Caco-2 (cell line): ENCODE data around the gene JPH3. TPM values are rescaled to one million over a fixed set of nuclear protein-coding genes. Genes with fewer than 3 reads are reported as not detected.

ENCODE experiments used
- BruUV-seq: library from RNA; stranded (reverse); fragments of 400-500 nt; replicated peaks from 2 replicates; lab custom pipeline; 2021; lab: Mats Ljungman, UMichigan
- CTCF ChIA-PET: fragments of 300-600 bp; sonication (Branson Sonifier 250); formaldehyde crosslinking; loops from one replicate; lab custom pipeline; 2022; ENCODE audit warnings: antibody characterized with exemption; lab: Charles Lee
- POLR2A ChIA-PET: fragments of 300-600 bp; sonication (Branson Sonifier 250); formaldehyde crosslinking; loops from one replicate; lab custom pipeline; 2022; ENCODE audit warnings: antibody characterized with exemption; lab: Charles Lee
- DNase-seq, 2 experiments: peaks; one replicate each; pipeline versions ENCODE4 v3.0.0 to v3.0.0-alpha.2; 2020 to 2022
- H3K27me3 ChIP-seq: replicated peaks from 2 replicates; pipeline ENCODE4 v1.6.0; 2011; ENCODE audit warnings: low read length; ENCODE audit not compliant: control insufficient read depth, insufficient read depth
- H3K36me3 ChIP-seq: 2 replicates; pipeline ENCODE4 v1.5.1; 2011; ENCODE audit warnings: low read length; ENCODE audit not compliant: control insufficient read depth, insufficient read depth
- H3K4me1 ChIP-seq: fragments of 250-450 bp; sonication (Bioruptor Pico); 2 replicates; pipeline ENCODE4 v1.5.1; 2020; ENCODE audit warnings: mild to moderate bottlenecking
- H3K4me3 ChIP-seq: 2 replicates; pipeline ENCODE4 v1.5.1; 2011; ENCODE audit warnings: low read depth, mild to moderate bottlenecking, control low read depth, low read length
- H3K9me3 ChIP-seq: fragments of 250-450 bp; sonication (Bioruptor Pico); 2 replicates; pipeline ENCODE4 v1.5.1; 2020; ENCODE audit warnings: mild to moderate bottlenecking, moderate library complexity
- H3K27ac Mint-ChIP-seq: one replicate; pipeline ENCODE4 v1.8.0; 2022; ENCODE audit warnings: mixed read lengths; ENCODE audit not compliant: unreplicated experiment
- H3K27me3 Mint-ChIP-seq: one replicate; pipeline ENCODE4 v1.8.0; 2022; ENCODE audit warnings: mixed read lengths; ENCODE audit not compliant: insufficient read depth, unreplicated experiment
- H3K36me3 Mint-ChIP-seq: one replicate; pipeline ENCODE4 v1.8.0; 2022; ENCODE audit warnings: mild to moderate bottlenecking, mixed read lengths; ENCODE audit not compliant: insufficient read depth, unreplicated experiment
- H3K4me1 Mint-ChIP-seq: one replicate; pipeline ENCODE4 v1.8.0; 2022; ENCODE audit warnings: low read depth, mixed read lengths; ENCODE audit not compliant: unreplicated experiment
- H3K4me3 Mint-ChIP-seq: one replicate; pipeline ENCODE4 v1.8.0; 2022; ENCODE audit warnings: mild to moderate bottlenecking, moderate library complexity, mixed read lengths; ENCODE audit not compliant: unreplicated experiment
- H3K9me3 Mint-ChIP-seq: one replicate; pipeline ENCODE4 v1.8.0; 2022; ENCODE audit warnings: mixed read lengths; ENCODE audit not compliant: unreplicated experiment
- intact Hi-C: fragments of 100-400 bp; cut with micrococcal nuclease; formaldehyde crosslinking; loops from one replicate; pipeline ENCODE4 v1.10.0; 2022; ENCODE audit not compliant: unreplicated experiment
- total RNA-seq: library from RNA; stranded (reverse); gene quantifications from 2 replicates; pipeline ENCODE4 v1.2.3, GENCODE V29; 2022
- TF ChIP-seq, protein P1 (sequence below), 2 experiments: fragments of 200-600 bp in 1 of 2; IDR thresholded peaks; 1 replicate in 1 of 2; 2 replicates in 1 of 2; pipeline versions ENCODE4 v1.5.1 to v1.8.0; 2011 to 2022; ENCODE audit warnings: antibody characterized with exemption in 1 of 2, control low read depth in 1 of 2, inconsistent platforms in 1 of 2, low read depth in 1 of 2, low read length in 1 of 2, mild to moderate bottlenecking in 1 of 2, moderate library complexity in 1 of 2; ENCODE audit not compliant: insufficient read depth in 1 of 2, severe bottlenecking in 1 of 2, unreplicated experiment in 1 of 2

Gene JPH3
- total RNA-seq, 1 experiment from 2014 or later = 4.8 TPM

DNA sequence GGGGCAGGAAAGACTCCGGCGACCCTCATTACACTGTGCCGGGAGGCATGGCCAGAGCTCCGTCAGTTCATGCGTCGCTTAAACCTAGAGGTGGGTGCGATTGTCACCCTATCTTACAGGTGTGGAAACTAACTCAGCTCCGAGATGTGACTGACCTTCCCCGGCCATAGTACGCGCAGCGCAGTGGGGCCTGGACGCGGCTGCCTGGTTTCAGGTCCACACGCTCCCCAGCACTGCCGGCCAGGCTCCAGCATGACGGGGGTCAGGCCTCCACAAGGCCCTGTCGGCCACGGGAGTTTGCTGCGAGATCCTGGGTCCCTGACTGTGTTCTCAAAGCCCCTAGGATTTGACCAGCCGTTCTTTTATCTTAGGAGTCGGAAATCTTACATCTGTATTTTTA, 34.4 kb downstream of the JPH3 start:
- Mint-ChIP-seq H3K36me3 (no peaks in the 10 kb centered on the region), H3K4me1 (peaks cover 9% of the 10 kb centered on the region), H3K27ac (no peak overlapping the region), H3K4me3 (no peak overlapping the region), H3K9me3 (peaks cover 6% of the 10 kb centered on the region), H3K27me3 (peaks cover 27% of the 10 kb centered on the region)
- Histone ChIP-seq H3K27me3 (no peaks in the 10 kb centered on the region), H3K4me1 (peaks cover 7% of the 10 kb centered on the region; the same call in 1 of the 2 replicates), H3K36me3 (no peaks in the 10 kb centered on the region), H3K9me3 (peaks cover 2% of the 10 kb centered on the region; the same call in 1 of the 2 replicates), H3K4me3 (no peak overlapping the region)
- no peak for DNase-seq
- no TSS peak for BruUV-seq
- POLR2A ChIA-PET = no interaction called here
- intact Hi-C loops = loop anchor here (1.0 to 5.0 kb wide), 5 partner anchors 48 to 244 kb away; partner anchors contain the start of gene MAP1LC3B
- CTCF ChIA-PET = interaction anchor here (0.7 to 3.8 kb wide), 27 partner anchors 8 to 248 kb away, joined by 3 to 187 read pairs (median 7); partner anchors contain the start of gene KLHDC4
- TF ChIP-seq, protein P1, sequence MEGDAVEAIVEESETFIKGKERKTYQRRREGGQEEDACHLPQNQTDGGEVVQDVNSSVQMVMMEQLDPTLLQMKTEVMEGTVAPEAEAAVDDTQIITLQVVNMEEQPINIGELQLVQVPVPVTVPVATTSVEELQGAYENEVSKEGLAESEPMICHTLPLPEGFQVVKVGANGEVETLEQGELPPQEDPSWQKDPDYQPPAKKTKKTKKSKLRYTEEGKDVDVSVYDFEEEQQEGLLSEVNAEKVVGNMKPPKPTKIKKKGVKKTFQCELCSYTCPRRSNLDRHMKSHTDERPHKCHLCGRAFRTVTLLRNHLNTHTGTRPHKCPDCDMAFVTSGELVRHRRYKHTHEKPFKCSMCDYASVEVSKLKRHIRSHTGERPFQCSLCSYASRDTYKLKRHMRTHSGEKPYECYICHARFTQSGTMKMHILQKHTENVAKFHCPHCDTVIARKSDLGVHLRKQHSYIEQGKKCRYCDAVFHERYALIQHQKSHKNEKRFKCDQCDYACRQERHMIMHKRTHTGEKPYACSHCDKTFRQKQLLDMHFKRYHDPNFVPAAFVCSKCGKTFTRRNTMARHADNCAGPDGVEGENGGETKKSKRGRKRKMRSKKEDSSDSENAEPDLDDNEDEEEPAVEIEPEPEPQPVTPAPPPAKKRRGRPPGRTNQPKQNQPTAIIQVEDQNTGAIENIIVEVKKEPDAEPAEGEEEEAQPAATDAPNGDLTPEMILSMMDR (IDR thresholded peaks at IDR 0.05; ENCODE audit: insufficient read depth in 1 of 2, low read depth in 1 of 2, low read length in 1 of 2, severe bottlenecking in 1 of 2, unreplicated experiment in 1 of 2) = no peak

- H3K27ac Mint-ChIP-seq = no peak overlapping the region
- Histone ChIP-seq H3K9me3 (no peaks in the 10 kb centered on the region), H3K36me3 (no peaks in the 10 kb centered on the region), H3K27me3 (no peaks in the 10 kb centered on the region), H3K4me3 (no peak overlapping the region), H3K4me1 (peaks cover 7% of the 10 kb centered on the region; the same call in 1 of the 2 replicates)
- intact Hi-C loops = loop anchor here (2.0 to 5.0 kb wide), 3 partner anchors 177 to 245 kb away; partner anchors contain the start of gene MAP1LC3B
- no TSS peak for BruUV-seq
- H3K36me3 Mint-ChIP-seq = no peaks in the 10 kb centered on the region
- H3K9me3 Mint-ChIP-seq = no peaks in the 10 kb centered on the region
- ChIA-PET POLR2A (no interaction called here), CTCF (interaction anchor here (0.7 kb wide), 2 partner anchors 65 to 309 kb away, joined by 3 to 4 read pairs; no protein-coding TSS in a partner anchor)
- DNase-seq = no peak
- H3K27me3 Mint-ChIP-seq = peaks cover 22% of the 10 kb centered on the region
- H3K4me3 Mint-ChIP-seq = no peak overlapping the region
- peaks cover 9% of the 10 kb centered on the region for H3K4me1 Mint-ChIP-seq
- TF ChIP-seq, protein P1 (IDR thresholded peaks at IDR 0.05; ENCODE audit: insufficient read depth in 1 of 2, low read depth in 1 of 2, low read length in 1 of 2, severe bottlenecking in 1 of 2, unreplicated experiment in 1 of 2) = no peak
These were observed 35.0 kb downstream of the JPH3 start for GRCh38 chr16:87637357-87637756.

- H3K9me3 ChIP-seq = no peaks in the 10 kb centered on the region
- H3K27me3 ChIP-seq = no peaks in the 10 kb centered on the region
- DNase-seq = no peak
- H3K27ac Mint-ChIP-seq = no peak overlapping the region
- H3K36me3 ChIP-seq = no peaks in the 10 kb centered on the region
- TF ChIP-seq, protein P1 (IDR thresholded peaks at IDR 0.05; ENCODE audit: insufficient read depth in 1 of 2, low read depth in 1 of 2, low read length in 1 of 2, severe bottlenecking in 1 of 2, unreplicated experiment in 1 of 2) = no peak
- intact Hi-C loops = loop anchor here (5.0 kb wide), 2 partner anchors 221 to 246 kb away; partner anchors contain the start of gene MAP1LC3B
- H3K36me3 Mint-ChIP-seq = no peaks in the 10 kb centered on the region
- no peaks in the 10 kb centered on the region for H3K9me3 Mint-ChIP-seq
- BruUV-seq = no TSS peak
- peaks cover 7% of the 10 kb centered on the region; the same call in 1 of the 2 replicates for H3K4me1 ChIP-seq
- POLR2A ChIA-PET = interaction anchor here (0.6 kb wide), 1 partner anchor 50 kb away, joined by 10 read pairs; no protein-coding TSS in a partner anchor
- CTCF ChIA-PET = no interaction called here
- no peak overlapping the region for H3K4me3 ChIP-seq
- H3K4me1 Mint-ChIP-seq = peaks cover 9% of the 10 kb centered on the region
- no peak overlapping the region for H3K4me3 Mint-ChIP-seq
- peaks cover 21% of the 10 kb centered on the region for H3K27me3 Mint-ChIP-seq
These were observed 36.4 kb downstream of the JPH3 start for GRCh38 chr16:87638736-87639135.
